Measurements from ENCODE around the gene RRBP1. TPM values are rescaled to one million over a fixed set of nuclear protein-coding genes. Genes with fewer than 3 reads are reported as not detected.

RRBP1 gene
- total and polyA plus RNA-seq, 4 donors: 53.2 to 89.2 (median 56.7) TPM

- no peak for DNase-seq (ENCODE audit: low read depth in 4 of 6, low spot score in 6 of 6)
- H3K27ac ChIP-seq (ENCODE audit: low read depth, low read length): no peak overlapping the region
- H3K27me3 ChIP-seq (ENCODE audit: control insufficient read depth, insufficient read depth, low read length): no peaks in the 10 kb centered on the region
- H3K36me3 ChIP-seq (ENCODE audit: control insufficient read depth, insufficient read depth, low read length): peaks cover 91% of the 10 kb centered on the region
- peaks cover 7% of the 10 kb centered on the region for H3K4me1 ChIP-seq (ENCODE audit: control insufficient read depth, insufficient read depth, low read length)
- no peak overlapping the region for H3K4me3 ChIP-seq (ENCODE audit: low read depth, low read length)
- 94% methylated on average over 18 of the region's 18 CpGs for WGBS (ENCODE audit: insufficient coverage)
- H3K9me3 ChIP-seq (ENCODE audit: control insufficient read depth, insufficient read depth, low read length): no peaks in the 10 kb centered on the region
Measured at GRCh38 chr20:17626217-17627007, 55.6 kb downstream of the RRBP1 start.

GRCh38 chr20:17625246-17626051, 56.6 kb downstream of the RRBP1 start:
- no peak for DNase-seq (ENCODE audit: low read depth in 4 of 6, low spot score in 6 of 6)
- Histone ChIP-seq H3K27ac (ENCODE audit: low read depth, low read length) (no peak overlapping the region), H3K36me3 (ENCODE audit: control insufficient read depth, insufficient read depth, low read length) (peaks cover 95% of the 10 kb centered on the region), H3K4me3 (ENCODE audit: low read depth, low read length) (no peak overlapping the region), H3K4me1 (ENCODE audit: control insufficient read depth, insufficient read depth, low read length) (peaks cover 7% of the 10 kb centered on the region), H3K27me3 (ENCODE audit: control insufficient read depth, insufficient read depth, low read length) (no peaks in the 10 kb centered on the region), H3K9me3 (ENCODE audit: control insufficient read depth, insufficient read depth, low read length) (no peaks in the 10 kb centered on the region)
- 94% methylated on average over 27 of the region's 27 CpGs for WGBS (ENCODE audit: insufficient coverage)

- Histone ChIP-seq H3K27ac (ENCODE audit: low read depth, low read length) (no peak overlapping the region), H3K4me3 (ENCODE audit: low read depth, low read length) (no peak overlapping the region), H3K36me3 (ENCODE audit: control insufficient read depth, insufficient read depth, low read length) (peaks cover 98% of the 10 kb centered on the region), H3K4me1 (ENCODE audit: control insufficient read depth, insufficient read depth, low read length) (peaks cover 7% of the 10 kb centered on the region), H3K27me3 (ENCODE audit: control insufficient read depth, insufficient read depth, low read length) (no peaks in the 10 kb centered on the region), H3K9me3 (ENCODE audit: control insufficient read depth, insufficient read depth, low read length) (no peaks in the 10 kb centered on the region)
- WGBS (ENCODE audit: insufficient coverage): 91% methylated on average over 14 of the region's 15 CpGs
- DNase-seq (ENCODE audit: low read depth in 4 of 6, low spot score in 6 of 6): no peak
Measured at GRCh38 chr20:17624551-17625245, 57.3 kb downstream of the RRBP1 start.

GRCh38 chr20:17624070-17624469, 58.0 kb downstream of the RRBP1 start:
- WGBS (ENCODE audit: insufficient coverage): 95% methylated on average over 11 of the region's 12 CpGs
- Histone ChIP-seq H3K27ac (ENCODE audit: low read depth, low read length) (no peak overlapping the region), H3K9me3 (ENCODE audit: control insufficient read depth, insufficient read depth, low read length) (no peaks in the 10 kb centered on the region), H3K36me3 (ENCODE audit: control insufficient read depth, insufficient read depth, low read length) (peaks cover 98% of the 10 kb centered on the region), H3K4me1 (ENCODE audit: control insufficient read depth, insufficient read depth, low read length) (peaks cover 1% of the 10 kb centered on the region), H3K4me3 (ENCODE audit: low read depth, low read length) (no peak overlapping the region), H3K27me3 (ENCODE audit: control insufficient read depth, insufficient read depth, low read length) (no peaks in the 10 kb centered on the region)
- DNase-seq (ENCODE audit: low read depth in 4 of 6, low spot score in 6 of 6): no peak

- H3K9me3 ChIP-seq (ENCODE audit: control insufficient read depth, insufficient read depth, low read length): no peaks in the 10 kb centered on the region
- no peak overlapping the region for H3K4me3 ChIP-seq (ENCODE audit: low read depth, low read length)
- WGBS (ENCODE audit: insufficient coverage): 94% methylated on average over 8 of the region's 9 CpGs
- H3K27me3 ChIP-seq (ENCODE audit: control insufficient read depth, insufficient read depth, low read length): no peaks in the 10 kb centered on the region
- H3K36me3 ChIP-seq (ENCODE audit: control insufficient read depth, insufficient read depth, low read length): peaks cover 97% of the 10 kb centered on the region
- H3K27ac ChIP-seq (ENCODE audit: low read depth, low read length): no peak overlapping the region
- no peak for DNase-seq (ENCODE audit: low read depth in 4 of 6, low spot score in 6 of 6)
- H3K4me1 ChIP-seq (ENCODE audit: control insufficient read depth, insufficient read depth, low read length): no peaks in the 10 kb centered on the region
Measured at GRCh38 chr20:17622851-17623508, 59.1 kb downstream of the RRBP1 start.

- H3K9me3 ChIP-seq (ENCODE audit: control insufficient read depth, insufficient read depth, low read length): no peaks in the 10 kb centered on the region
- H3K4me1 ChIP-seq (ENCODE audit: control insufficient read depth, insufficient read depth, low read length): peaks cover 5% of the 10 kb centered on the region
- DNase-seq (ENCODE audit: low read depth in 4 of 6, low spot score in 6 of 6): no peak
- 85% methylated on average over 10 of the region's 11 CpGs for WGBS (ENCODE audit: insufficient coverage)
- no peak overlapping the region for H3K4me3 ChIP-seq (ENCODE audit: low read depth, low read length)
- no peak overlapping the region for H3K27ac ChIP-seq (ENCODE audit: low read depth, low read length)
- peaks cover 98% of the 10 kb centered on the region for H3K36me3 ChIP-seq (ENCODE audit: control insufficient read depth, insufficient read depth, low read length)
- H3K27me3 ChIP-seq (ENCODE audit: control insufficient read depth, insufficient read depth, low read length): no peaks in the 10 kb centered on the region
Measured at GRCh38 chr20:17622086-17622850, 59.8 kb downstream of the RRBP1 start.

GRCh38 chr20:17621229-17621968, 60.6 kb downstream of the RRBP1 start:
- DNase-seq (ENCODE audit: low read depth in 4 of 6, low spot score in 6 of 6): no peak
- Histone ChIP-seq H3K4me3 (ENCODE audit: low read depth, low read length) (no peak overlapping the region), H3K4me1 (ENCODE audit: control insufficient read depth, insufficient read depth, low read length) (peaks cover 6% of the 10 kb centered on the region), H3K27ac (ENCODE audit: low read depth, low read length) (no peak overlapping the region), H3K36me3 (ENCODE audit: control insufficient read depth, insufficient read depth, low read length) (peaks cover 98% of the 10 kb centered on the region), H3K9me3 (ENCODE audit: control insufficient read depth, insufficient read depth, low read length) (no peaks in the 10 kb centered on the region), H3K27me3 (ENCODE audit: control insufficient read depth, insufficient read depth, low read length) (no peaks in the 10 kb centered on the region)
- 89% methylated on average over 21 of the region's 24 CpGs for WGBS (ENCODE audit: insufficient coverage)

- 94% methylated on average over 33 of the region's 33 CpGs for WGBS (ENCODE audit: insufficient coverage)
- no peak overlapping the region for H3K27ac ChIP-seq (ENCODE audit: low read depth, low read length)
- H3K9me3 ChIP-seq (ENCODE audit: control insufficient read depth, insufficient read depth, low read length): no peaks in the 10 kb centered on the region
- DNase-seq (ENCODE audit: low read depth in 4 of 6, low spot score in 6 of 6): no peak
- H3K27me3 ChIP-seq (ENCODE audit: control insufficient read depth, insufficient read depth, low read length): no peaks in the 10 kb centered on the region
- H3K4me1 ChIP-seq (ENCODE audit: control insufficient read depth, insufficient read depth, low read length): peaks cover 14% of the 10 kb centered on the region
- H3K4me3 ChIP-seq (ENCODE audit: low read depth, low read length): no peak overlapping the region
- H3K36me3 ChIP-seq (ENCODE audit: control insufficient read depth, insufficient read depth, low read length): peaks cover 99% of the 10 kb centered on the region
Measured at GRCh38 chr20:17620371-17621228, 61.4 kb downstream of the RRBP1 start.

All from spinal cord (tissue), 10 donors.